Esophagus (tissue), 2 donors: ENCODE measurements around the gene ICAM4. TPM values are rescaled to one million over a fixed set of nuclear protein-coding genes. Genes with fewer than 3 reads are reported as not detected.
A peak's percentile ranks its signal among the peaks of the same experiment; 100 is the strongest.

Source experiments
- H3K27ac ChIP-seq, 2 donors: one replicate each; pipeline ENCODE4 v1.5.1; 2013; ENCODE audit warnings: low read depth in 2 of 2, mild to moderate bottlenecking in 2 of 2, inconsistent platforms in 1 of 2, low read length in 1 of 2, moderate library complexity in 1 of 2
- H3K27me3 ChIP-seq, 2 donors: one replicate each; pipeline ENCODE4 v1.6.1; 2013; ENCODE audit warnings: low read length in 2 of 2, control low read depth in 1 of 2, mild to moderate bottlenecking in 1 of 2; ENCODE audit not compliant: insufficient read depth in 2 of 2, control insufficient read depth in 1 of 2
- H3K36me3 ChIP-seq, 2 donors: one replicate each; pipeline ENCODE4 v1.6.1; 2013; ENCODE audit warnings: low read length in 1 of 2; ENCODE audit not compliant: control insufficient read depth in 2 of 2, insufficient read depth in 2 of 2
- H3K4me1 ChIP-seq, 2 donors: one replicate each; pipeline ENCODE4 v1.6.1; 2013; ENCODE audit warnings: low read length in 1 of 2; ENCODE audit not compliant: control insufficient read depth in 2 of 2, insufficient read depth in 2 of 2
- H3K4me3 ChIP-seq, 2 donors: one replicate each; pipeline ENCODE4 v1.5.1; 2013; ENCODE audit warnings: low read length in 2 of 2, mild to moderate bottlenecking in 2 of 2, low read depth in 1 of 2, moderate library complexity in 1 of 2
- H3K9me3 ChIP-seq, 2 donors: one replicate each; pipeline ENCODE4 v1.6.1; 2013; ENCODE audit warnings: mild to moderate bottlenecking in 2 of 2, low read depth in 1 of 2, low read length in 1 of 2, moderate library complexity in 1 of 2; ENCODE audit not compliant: control insufficient read depth in 2 of 2, insufficient read depth in 1 of 2
- WGBS, 2 donors: extraction: QIAGEN DNeasy Blood & Tissue Kit; methylation state at CpG; one replicate each; pipeline ENCODE4 v1.1.7; 2013; 5-methylcytosine and 5-hydroxymethylcytosine counted together
- polyA plus RNA-seq, 2 donors: library from polyadenylated mRNA; stranded (reverse); fragments of 200-250 nt; gene quantifications; one replicate each; pipeline ENCODE4 v1.2.3, GENCODE V29; 2013
- donor health status: healthy with polysubstance abuse.
- donor health status: Bipolar disorder and iron deficiency.

Gene ICAM4
- polyA plus RNA-seq, 2 donors = 0.12 to 0.26 TPM

DNA sequence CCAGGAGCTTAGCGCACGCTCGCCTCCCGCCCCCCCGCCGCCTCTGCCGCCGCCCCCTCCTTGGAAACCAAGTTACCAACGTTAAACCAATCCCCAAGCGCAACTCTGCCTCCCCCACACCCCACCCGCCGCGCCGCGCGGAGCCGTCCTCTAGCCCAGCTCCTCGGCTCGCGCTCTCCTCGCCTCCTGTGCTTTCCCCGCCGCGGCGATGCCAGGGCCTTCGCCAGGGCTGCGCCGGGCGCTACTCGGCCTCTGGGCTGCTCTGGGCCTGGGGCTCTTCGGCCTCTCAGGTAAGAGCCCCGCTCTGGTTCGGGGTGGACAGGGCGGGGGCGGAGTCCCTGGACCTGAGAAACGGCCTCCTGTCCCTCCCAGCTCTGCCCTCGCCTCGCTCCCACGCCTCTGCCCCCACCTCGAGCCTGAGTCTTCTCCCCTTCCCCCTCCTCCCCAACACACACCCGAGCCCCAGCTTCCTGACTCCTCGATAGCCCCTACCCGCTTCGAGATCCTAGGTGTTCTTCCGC is 3.1 kb downstream of the ICAM4 start, which contains the start of gene ICAM5:
TSS of gene ICAM5 (plus strand) at position 117 of the 521 bp plus-strand sequence. CDS start at position 209, 92 bp downstream.
- WGBS, 2 donors = 1% methylated on average over 38 to 45 of the region's 45 CpGs
- peaks cover 0 to 2% of the 10 kb centered on the region in 2 donors for H3K36me3 ChIP-seq
- peaks cover 0 to 18% of the 10 kb centered on the region in 2 donors for H3K9me3 ChIP-seq
- peaks cover 0 to 25% of the 10 kb centered on the region in 2 donors for H3K27me3 ChIP-seq
- H3K4me3 ChIP-seq = peak within 1 kb of the TSS; percentile 21 to 28
- no peak within 1 kb of the TSS for H3K27ac ChIP-seq
- peaks cover 23 to 53% of the 10 kb centered on the region in 2 donors for H3K4me1 ChIP-seq

DNA sequence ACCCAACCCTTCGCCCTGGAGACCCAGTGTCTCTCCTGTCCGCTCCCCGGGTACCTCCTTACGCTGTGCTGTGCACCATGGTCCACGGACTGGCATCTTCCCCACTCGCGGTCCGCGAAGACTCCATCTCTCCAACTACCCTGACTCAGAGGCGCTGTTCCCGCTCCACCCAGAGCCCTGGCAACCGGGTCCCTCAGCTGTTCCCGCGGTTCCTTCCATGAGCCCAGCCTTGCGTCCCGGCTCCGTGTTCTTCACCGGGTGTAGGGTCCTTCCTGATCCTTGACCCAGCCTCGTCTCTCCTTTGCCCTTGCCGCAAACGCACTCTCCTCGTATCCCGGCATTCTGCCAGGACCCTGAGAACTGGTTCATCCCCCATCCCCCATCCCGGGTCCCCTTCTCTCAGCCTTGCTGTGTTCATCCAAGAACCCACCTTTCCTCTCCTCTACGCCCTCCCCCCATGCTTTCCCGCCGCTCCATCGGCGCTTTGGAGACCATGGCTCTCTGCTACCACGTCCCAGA is 3.7 kb downstream of the ICAM4 start:
- Histone ChIP-seq H3K27ac (no peak overlapping the region), H3K4me1 (peaks cover 23 to 56% of the 10 kb centered on the region in 2 donors), H3K4me3 (peak overlapping the region; percentile 5 to 10), H3K27me3 (peaks cover 0 to 25% of the 10 kb centered on the region in 2 donors), H3K36me3 (no peaks in the 10 kb centered on the region), H3K9me3 (peaks cover 0 to 18% of the 10 kb centered on the region in 2 donors)
- WGBS, 2 donors = 1 to 2% methylated on average over 30 of the region's 30 CpGs

DNA sequence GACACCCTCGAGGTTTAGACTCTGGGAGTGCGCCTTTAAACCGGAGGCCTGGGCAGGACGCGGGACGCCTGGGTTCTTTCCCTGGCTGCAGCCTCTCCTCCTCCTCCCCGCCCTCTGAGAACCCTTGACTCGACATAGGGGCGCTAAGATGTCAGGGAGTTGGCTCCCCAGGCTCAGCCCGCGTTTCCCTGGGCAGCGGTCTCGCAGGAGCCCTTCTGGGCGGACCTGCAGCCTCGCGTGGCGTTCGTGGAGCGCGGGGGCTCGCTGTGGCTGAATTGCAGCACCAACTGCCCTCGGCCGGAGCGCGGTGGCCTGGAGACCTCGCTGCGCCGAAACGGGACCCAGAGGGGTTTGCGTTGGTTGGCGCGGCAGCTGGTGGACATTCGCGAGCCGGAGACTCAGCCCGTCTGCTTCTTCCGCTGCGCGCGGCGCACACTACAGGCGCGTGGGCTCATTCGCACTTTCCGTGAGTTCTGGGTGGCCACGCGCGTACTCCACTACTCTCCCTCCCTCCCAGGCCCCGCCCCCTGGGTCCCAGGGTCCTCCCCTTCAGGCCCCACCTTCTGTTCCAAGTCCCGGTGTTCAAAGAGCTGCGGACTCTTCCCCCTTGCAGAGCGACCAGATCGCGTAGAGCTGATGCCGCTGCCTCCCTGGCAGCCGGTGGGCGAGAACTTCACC is 4.3 kb downstream of the ICAM4 start:
- H3K36me3 ChIP-seq = no peaks in the 10 kb centered on the region
- peak overlapping the region; percentile 12 to 31 for H3K4me3 ChIP-seq
- H3K4me1 ChIP-seq = peaks cover 23 to 59% of the 10 kb centered on the region in 2 donors
- peaks cover 0 to 18% of the 10 kb centered on the region in 2 donors for H3K9me3 ChIP-seq
- WGBS, 2 donors = 1% methylated on average over 56 to 57 of the region's 57 CpGs
- H3K27me3 ChIP-seq = peaks cover 0 to 25% of the 10 kb centered on the region in 2 donors
- no peak overlapping the region for H3K27ac ChIP-seq

DNA sequence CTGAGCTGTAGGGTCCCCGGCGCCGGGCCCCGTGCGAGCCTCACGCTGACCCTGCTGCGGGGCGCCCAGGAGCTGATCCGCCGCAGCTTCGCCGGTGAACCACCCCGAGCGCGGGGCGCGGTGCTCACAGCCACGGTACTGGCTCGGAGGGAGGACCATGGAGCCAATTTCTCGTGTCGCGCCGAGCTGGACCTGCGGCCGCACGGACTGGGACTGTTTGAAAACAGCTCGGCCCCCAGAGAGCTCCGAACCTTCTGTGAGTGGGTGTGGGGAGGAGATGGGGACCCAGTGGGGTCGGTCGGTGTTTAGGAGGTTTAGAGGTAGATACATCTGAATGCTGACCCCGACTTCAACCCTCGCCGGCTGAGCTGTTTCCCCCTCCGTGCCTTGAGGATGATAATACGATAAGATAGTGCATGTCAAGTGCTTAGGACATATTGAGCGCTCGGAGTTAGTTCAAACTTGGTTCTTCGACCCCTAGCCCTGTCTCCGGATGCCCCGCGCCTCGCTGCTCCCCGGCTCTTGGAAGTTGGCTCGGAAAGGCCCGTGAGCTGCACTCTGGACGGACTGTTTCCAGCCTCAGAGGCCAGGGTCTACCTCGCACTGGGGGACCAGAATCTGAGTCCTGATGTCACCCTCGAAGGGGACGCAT is 4.9 kb downstream of the ICAM4 start:
- WGBS, 2 donors = 1 to 2% methylated on average over 49 of the region's 49 CpGs
- Histone ChIP-seq H3K9me3 (peaks cover 0 to 18% of the 10 kb centered on the region in 2 donors), H3K4me3 (peak overlapping the region; percentile 17 to 31), H3K27me3 (peaks cover 0 to 25% of the 10 kb centered on the region in 2 donors), H3K36me3 (no peaks in the 10 kb centered on the region), H3K27ac (no peak overlapping the region), H3K4me1 (peaks cover 23 to 63% of the 10 kb centered on the region in 2 donors)

DNA sequence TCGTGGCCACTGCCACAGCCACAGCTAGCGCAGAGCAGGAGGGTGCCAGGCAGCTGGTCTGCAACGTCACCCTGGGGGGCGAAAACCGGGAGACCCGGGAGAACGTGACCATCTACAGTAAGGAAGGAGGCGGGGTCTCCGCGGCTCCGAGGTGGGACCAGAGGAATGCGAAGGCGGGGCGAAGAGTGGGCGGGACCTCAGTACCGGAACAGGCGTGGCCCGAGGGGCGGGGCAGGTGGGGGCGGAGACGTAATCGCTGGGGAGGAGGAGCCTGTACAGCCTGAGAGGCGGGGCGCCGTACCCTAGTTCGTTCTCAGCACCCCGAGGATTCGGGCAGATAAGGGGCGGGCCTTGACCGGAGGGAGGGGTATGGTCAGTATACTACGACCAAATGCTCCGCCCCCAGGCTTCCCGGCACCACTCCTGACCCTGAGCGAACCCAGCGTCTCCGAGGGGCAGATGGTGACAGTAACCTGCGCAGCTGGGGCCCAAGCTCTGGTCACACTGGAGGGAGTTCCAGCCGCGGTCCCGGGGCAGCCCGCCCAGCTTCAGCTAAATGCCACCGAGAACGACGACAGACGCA is 5.5 kb downstream of the ICAM4 start:
- Histone ChIP-seq H3K4me3 (peak overlapping the region; percentile 17 to 31), H3K9me3 (peaks cover 0 to 18% of the 10 kb centered on the region in 2 donors), H3K27me3 (peaks cover 0 to 25% of the 10 kb centered on the region in 2 donors), H3K4me1 (peaks cover 23 to 60% of the 10 kb centered on the region in 2 donors), H3K36me3 (no peaks in the 10 kb centered on the region), H3K27ac (no peak overlapping the region)
- 1 to 2% methylated on average over 42 to 45 of the region's 45 CpGs for WGBS, 2 donors

DNA sequence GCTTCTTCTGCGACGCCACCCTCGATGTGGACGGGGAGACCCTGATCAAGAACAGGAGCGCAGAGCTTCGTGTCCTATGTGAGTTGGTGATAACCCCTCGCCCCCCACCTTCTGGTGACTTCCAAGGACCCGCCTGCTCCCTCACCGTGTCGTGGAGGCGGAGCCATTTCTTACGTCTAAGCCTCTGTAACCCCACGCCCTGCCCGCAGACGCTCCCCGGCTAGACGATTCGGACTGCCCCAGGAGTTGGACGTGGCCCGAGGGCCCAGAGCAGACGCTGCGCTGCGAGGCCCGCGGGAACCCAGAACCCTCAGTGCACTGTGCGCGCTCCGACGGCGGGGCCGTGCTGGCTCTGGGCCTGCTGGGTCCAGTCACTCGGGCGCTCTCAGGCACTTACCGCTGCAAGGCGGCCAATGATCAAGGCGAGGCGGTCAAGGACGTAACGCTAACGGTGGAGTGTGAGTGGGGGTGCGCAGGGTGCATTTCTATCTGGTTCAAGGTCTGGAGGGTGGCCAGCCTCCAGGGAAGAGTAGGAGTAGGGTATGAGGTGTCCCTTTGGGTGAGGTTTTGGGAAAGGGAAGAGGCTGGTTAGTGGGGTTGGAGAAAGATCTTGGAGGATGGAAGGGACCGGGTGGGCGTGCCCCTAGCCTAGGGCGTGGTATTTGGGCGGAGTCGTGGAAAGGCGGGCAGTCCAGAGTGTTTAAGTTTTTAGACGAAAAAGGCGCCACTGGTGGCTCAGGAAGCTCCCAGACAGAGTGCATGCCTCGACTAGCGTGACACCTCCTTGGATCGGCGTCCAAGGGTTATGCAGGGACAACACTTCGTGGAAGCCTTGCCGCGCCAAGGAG is 6.3 kb downstream of the ICAM4 start:
- H3K27ac ChIP-seq = no peak overlapping the region

DNA sequence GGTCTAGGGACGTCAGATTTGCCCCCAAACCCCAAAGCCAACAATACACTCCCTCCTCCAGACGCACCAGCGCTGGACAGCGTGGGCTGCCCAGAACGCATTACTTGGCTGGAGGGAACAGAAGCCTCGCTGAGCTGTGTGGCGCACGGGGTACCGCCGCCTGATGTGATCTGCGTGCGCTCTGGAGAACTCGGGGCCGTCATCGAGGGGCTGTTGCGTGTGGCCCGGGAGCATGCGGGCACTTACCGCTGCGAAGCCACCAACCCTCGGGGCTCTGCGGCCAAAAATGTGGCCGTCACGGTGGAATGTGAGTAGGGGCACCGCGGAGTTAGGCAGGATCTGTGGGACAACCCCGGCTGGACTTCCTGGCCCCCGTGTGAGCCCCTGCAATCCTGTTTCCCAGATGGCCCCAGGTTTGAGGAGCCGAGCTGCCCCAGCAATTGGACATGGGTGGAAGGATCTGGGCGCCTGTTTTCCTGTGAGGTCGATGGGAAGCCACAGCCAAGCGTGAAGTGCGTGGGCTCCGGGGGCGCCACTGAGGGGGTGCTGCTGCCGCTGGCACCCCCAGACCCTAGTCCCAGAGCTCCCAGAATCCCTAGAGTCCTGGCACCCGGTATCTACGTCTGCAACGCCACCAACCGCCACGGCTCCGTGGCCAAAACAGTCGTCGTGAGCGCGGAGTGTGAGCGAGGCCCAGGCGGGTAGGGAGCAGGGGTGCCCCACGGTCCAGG is 7.0 kb downstream of the ICAM4 start:
- no peaks in the 10 kb centered on the region for H3K36me3 ChIP-seq
- WGBS, 2 donors = 17 to 20% methylated on average over 49 of the region's 49 CpGs
- peaks cover 19 to 54% of the 10 kb centered on the region in 2 donors for H3K4me1 ChIP-seq
- H3K4me3 ChIP-seq = no peak overlapping the region
- H3K27ac ChIP-seq = no peak overlapping the region
- peaks cover 0 to 20% of the 10 kb centered on the region in 2 donors for H3K27me3 ChIP-seq
- H3K9me3 ChIP-seq = peaks cover 0 to 18% of the 10 kb centered on the region in 2 donors

More for the DNA sequence above, 6.3 kb downstream of the ICAM4 start:
- Histone ChIP-seq H3K27me3 (peaks cover 0 to 25% of the 10 kb centered on the region in 2 donors), H3K4me1 (peaks cover 19 to 56% of the 10 kb centered on the region in 2 donors), H3K36me3 (no peaks in the 10 kb centered on the region), H3K9me3 (peaks cover 0 to 18% of the 10 kb centered on the region in 2 donors), H3K4me3 (peak overlapping the region; percentile 9 to 17)
- 12 to 15% methylated on average over 56 of the region's 56 CpGs for WGBS, 2 donors

DNA sequence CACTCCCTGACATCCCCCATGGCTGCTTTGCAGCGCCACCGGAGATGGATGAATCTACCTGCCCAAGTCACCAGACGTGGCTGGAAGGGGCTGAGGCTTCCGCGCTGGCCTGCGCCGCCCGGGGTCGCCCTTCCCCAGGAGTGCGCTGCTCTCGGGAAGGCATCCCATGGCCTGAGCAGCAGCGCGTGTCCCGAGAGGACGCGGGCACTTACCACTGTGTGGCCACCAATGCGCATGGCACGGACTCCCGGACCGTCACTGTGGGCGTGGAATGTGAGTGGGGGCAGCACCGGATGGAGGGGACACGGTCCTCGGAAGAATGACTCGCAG is 7.6 kb downstream of the ICAM4 start:
- Histone ChIP-seq H3K36me3 (no peaks in the 10 kb centered on the region), H3K27me3 (peaks cover 0 to 15% of the 10 kb centered on the region in 2 donors), H3K9me3 (peaks cover 0 to 15% of the 10 kb centered on the region in 2 donors), H3K4me1 (peaks cover 15 to 49% of the 10 kb centered on the region in 2 donors), H3K4me3 (no peak overlapping the region), H3K27ac (no peak overlapping the region)
- 10 to 13% methylated on average over 25 of the region's 25 CpGs for WGBS, 2 donors
